ENCODE measurements around the gene CRX.
"Not testable (repeated sequence)": the region's sequence is repeated elsewhere in the genome, so short reads cannot be mapped to it uniquely, and the experiment has no call there.

Gene CRX

DNA sequence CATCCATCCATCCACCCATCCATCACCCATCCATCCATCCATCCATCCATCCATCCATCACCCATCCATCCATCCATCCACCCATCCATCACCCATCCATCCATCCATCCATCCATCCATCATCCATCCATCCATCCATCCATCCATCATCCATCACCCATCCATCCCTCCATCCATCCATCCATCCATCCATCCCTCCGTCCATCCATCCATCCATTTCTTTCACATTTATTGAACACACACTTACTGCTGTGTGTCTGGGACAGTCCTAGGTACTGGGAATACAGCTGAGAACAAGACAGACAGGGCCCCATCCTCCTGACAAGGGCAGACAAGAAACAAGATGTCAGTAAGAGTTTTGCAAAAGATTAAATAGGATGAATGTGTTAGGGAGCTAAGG is 3.5 kb upstream of the CRX start:
- H3K9me3 ChIP-seq; H3K36me3 ChIP-seq (replicated peaks); H3K27me3 ChIP-seq (ENCODE audit: low read depth); H3K4me3 ChIP-seq; DNase-seq (ENCODE audit: low spot score in 2 of 2); in situ Hi-C loops (cut with MboI; ENCODE audit: low sequenced_read_pairs): not testable (repeated sequence)
- H3K4me1 ChIP-seq: peaks cover 10% of the 10 kb centered on the region

DNA sequence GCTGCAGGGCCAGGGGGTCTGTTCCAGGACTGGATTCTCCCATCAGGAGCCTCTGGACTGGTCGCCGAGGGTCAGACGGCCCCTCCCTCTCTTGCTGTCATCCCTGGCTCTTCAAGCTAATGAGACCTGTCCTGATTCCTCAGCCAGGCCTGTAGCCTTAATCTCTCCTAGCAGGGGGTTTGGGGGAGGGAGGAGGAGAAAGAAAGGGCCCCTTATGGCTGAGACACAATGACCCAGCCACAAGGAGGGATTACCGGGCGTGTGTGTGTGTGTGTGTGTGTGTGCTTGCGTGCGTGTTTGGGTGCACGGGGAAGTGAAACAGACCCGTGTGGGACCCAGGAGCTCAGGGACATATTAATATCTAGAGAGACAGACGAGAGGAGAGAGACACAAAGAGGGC is 1.9 kb upstream of the CRX start:
- Histone ChIP-seq H3K9me3 (no peaks in the 10 kb centered on the region), H3K27me3 (ENCODE audit: low read depth) (no peaks in the 10 kb centered on the region), H3K4me3 (no peak overlapping the region), H3K36me3 (replicated peaks) (no peaks in the 10 kb centered on the region), H3K4me1 (peaks cover 7% of the 10 kb centered on the region)
- in situ Hi-C loops (cut with MboI; ENCODE audit: low sequenced_read_pairs): no loop called here
- DNase-seq (ENCODE audit: low spot score in 2 of 2): peak; percentile 36 to 66

DNA sequence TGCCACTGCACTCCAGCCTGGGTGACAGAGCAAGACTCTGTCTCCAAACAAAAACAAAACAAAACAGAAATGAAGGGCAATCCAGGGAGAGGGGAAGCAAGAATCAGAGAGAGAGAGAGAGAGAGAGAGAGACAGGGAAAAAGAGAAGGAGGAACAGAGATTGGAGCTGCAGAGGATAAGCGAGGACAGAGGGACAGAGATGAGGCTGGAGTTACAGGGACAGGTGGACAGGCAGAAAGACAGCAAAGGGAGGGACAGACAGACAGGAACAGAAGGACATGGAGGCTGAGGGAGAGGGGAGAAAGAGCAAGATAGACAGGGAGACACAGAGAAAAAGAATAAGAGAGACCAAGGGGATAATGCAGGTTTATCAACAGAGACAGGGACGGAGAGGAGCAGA is 1.3 kb upstream of the CRX start:
- Histone ChIP-seq H3K9me3 (no peaks in the 10 kb centered on the region), H3K4me1 (peaks cover 7% of the 10 kb centered on the region), H3K36me3 (replicated peaks) (no peaks in the 10 kb centered on the region), H3K27me3 (ENCODE audit: low read depth) (no peaks in the 10 kb centered on the region), H3K4me3 (no peak overlapping the region)
- no peak for DNase-seq (ENCODE audit: low spot score in 2 of 2)
- in situ Hi-C loops (cut with MboI; ENCODE audit: low sequenced_read_pairs): no loop called here

DNA sequence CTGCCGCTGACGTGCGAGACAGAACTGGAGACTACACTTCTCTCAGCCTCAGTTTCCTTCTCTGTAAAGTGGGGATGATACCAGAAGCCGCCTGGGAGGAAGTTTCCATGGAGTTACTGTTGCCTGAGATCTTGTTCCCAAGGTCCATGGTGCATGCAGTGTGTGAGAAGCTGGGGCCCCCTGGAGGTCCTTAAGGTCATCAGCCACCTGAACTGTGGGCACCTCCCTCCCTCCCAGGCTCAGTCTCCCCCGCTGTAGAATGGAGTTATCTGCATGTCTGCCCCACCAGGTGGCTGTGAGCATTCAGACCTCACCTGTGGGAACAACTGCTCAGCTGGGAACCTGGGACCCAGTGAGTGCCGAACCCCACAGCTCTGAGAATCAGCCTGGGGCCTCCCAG is 2.7 kb downstream of the CRX start:
- no peaks in the 10 kb centered on the region for H3K9me3 ChIP-seq
- H3K36me3 ChIP-seq (replicated peaks): no peaks in the 10 kb centered on the region
- in situ Hi-C loops (cut with MboI; ENCODE audit: low sequenced_read_pairs): no loop called here
- no peak overlapping the region for H3K4me3 ChIP-seq
- DNase-seq (ENCODE audit: low spot score in 2 of 2): no peak
- peaks cover 7% of the 10 kb centered on the region for H3K4me1 ChIP-seq
- H3K27me3 ChIP-seq (ENCODE audit: low read depth): no peaks in the 10 kb centered on the region

DNA sequence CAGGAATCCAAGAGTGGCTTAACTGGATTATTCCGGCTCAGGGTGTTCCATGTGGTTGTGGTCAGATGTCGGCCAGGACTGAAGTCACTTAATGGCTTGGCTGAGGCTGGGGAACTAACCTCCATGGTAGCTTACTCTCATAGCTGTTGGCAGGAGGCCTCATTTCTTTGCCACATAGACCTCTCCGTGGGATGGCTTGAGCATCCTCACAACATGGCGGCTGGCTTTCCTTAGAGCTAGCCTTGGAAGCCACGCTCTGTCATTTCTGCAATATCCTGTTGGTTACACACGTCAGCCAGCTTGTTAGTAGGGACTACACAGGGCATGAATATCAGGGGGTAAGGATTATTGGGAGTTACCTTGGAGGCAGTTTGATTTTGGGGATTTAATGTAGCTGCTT is 5.1 kb downstream of the CRX start:
- H3K27me3 ChIP-seq (ENCODE audit: low read depth): no peaks in the 10 kb centered on the region
- in situ Hi-C loops (cut with MboI; ENCODE audit: low sequenced_read_pairs): no loop called here
- H3K4me1 ChIP-seq: no peaks in the 10 kb centered on the region
- H3K36me3 ChIP-seq (replicated peaks): no peaks in the 10 kb centered on the region
- no peak overlapping the region for H3K4me3 ChIP-seq
- no peaks in the 10 kb centered on the region for H3K9me3 ChIP-seq
- no peak for DNase-seq (ENCODE audit: low spot score in 2 of 2)

DNA sequence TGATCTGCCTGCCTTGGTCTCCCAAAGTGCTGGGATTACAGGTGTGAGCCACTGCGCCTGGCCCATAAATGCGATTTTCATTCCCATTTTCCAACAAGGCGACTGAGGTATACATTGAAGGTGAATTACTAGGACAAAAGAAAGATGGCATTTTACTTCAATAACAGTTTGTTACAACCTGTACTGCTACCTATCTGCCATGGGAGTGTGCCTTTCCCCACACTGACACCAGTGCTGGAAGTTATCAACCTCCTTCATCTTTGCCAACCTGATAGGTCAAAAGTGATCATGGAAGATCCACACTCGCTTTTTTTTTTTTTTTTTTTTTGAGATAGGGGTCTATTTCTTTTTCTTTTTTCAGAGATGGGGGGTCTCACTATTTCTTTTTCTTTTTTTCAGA is 11.0 kb downstream of the CRX start:
- H3K27me3 ChIP-seq (ENCODE audit: low read depth): no peaks in the 10 kb centered on the region

DNA sequence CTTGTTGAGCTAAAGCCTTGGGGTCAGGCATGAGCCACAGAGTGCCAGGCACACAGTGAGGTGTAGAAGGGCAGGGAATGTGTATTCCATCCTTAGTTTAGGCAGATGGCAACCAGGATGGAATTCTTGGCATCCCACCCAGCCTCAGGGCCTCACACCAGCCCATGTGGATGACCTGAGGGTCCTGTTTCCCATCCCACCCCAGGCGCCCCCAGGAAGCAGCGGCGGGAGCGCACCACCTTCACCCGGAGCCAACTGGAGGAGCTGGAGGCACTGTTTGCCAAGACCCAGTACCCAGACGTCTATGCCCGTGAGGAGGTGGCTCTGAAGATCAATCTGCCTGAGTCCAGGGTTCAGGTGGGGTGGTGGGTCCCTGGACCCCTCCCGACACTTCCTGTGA is 14.3 kb downstream of the CRX start:
- in situ Hi-C loops (cut with MboI; ENCODE audit: low sequenced_read_pairs): no loop called here
- H3K4me3 ChIP-seq: no peak overlapping the region
- no peaks in the 10 kb centered on the region for H3K4me1 ChIP-seq
- DNase-seq (ENCODE audit: low spot score in 2 of 2): no peak
- no peaks in the 10 kb centered on the region for H3K9me3 ChIP-seq
- no peaks in the 10 kb centered on the region for H3K36me3 ChIP-seq (replicated peaks)
- no peaks in the 10 kb centered on the region for H3K27me3 ChIP-seq (ENCODE audit: low read depth)

More for the DNA sequence above, 11.0 kb downstream of the CRX start:
- in situ Hi-C loops (cut with MboI; ENCODE audit: low sequenced_read_pairs): no loop called here
- no peak for DNase-seq (ENCODE audit: low spot score in 2 of 2)
- no peaks in the 10 kb centered on the region for H3K9me3 ChIP-seq
- H3K36me3 ChIP-seq (replicated peaks): no peaks in the 10 kb centered on the region
- no peaks in the 10 kb centered on the region for H3K4me1 ChIP-seq
- no peak overlapping the region for H3K4me3 ChIP-seq

DNA sequence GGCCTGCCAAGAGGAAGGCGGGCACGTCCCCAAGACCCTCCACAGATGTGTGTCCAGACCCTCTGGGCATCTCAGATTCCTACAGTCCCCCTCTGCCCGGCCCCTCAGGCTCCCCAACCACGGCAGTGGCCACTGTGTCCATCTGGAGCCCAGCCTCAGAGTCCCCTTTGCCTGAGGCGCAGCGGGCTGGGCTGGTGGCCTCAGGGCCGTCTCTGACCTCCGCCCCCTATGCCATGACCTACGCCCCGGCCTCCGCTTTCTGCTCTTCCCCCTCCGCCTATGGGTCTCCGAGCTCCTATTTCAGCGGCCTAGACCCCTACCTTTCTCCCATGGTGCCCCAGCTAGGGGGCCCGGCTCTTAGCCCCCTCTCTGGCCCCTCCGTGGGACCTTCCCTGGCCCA is 17.7 kb downstream of the CRX start:
- DNase-seq (ENCODE audit: low spot score in 2 of 2): no peak
- no peak overlapping the region for H3K4me3 ChIP-seq
- in situ Hi-C loops (cut with MboI; ENCODE audit: low sequenced_read_pairs): no loop called here
- H3K27me3 ChIP-seq (ENCODE audit: low read depth): no peaks in the 10 kb centered on the region
- H3K4me1 ChIP-seq: no peaks in the 10 kb centered on the region
- no peaks in the 10 kb centered on the region for H3K9me3 ChIP-seq
- H3K36me3 ChIP-seq (replicated peaks): no peaks in the 10 kb centered on the region

DNA sequence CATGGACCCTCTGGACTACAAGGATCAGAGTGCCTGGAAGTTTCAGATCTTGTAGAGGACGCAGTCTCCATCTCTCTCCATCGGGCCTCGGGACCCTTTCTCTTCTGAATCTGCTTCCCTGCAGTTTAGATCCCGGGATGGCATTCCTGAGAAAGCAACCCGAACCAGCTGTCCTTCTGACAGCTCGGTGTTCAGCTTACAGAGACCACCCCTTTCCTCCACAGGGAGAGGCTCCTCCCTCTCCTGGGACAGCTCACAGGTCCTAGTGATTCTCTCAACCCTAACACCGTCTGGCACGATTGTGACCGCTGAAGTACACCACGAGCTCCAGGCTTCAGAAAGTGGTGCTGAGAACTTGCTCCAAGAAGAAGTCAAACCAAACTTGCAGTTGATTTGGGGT is 18.2 kb downstream of the CRX start:
- in situ Hi-C loops (cut with MboI; ENCODE audit: low sequenced_read_pairs): no loop called here
- Histone ChIP-seq H3K4me3 (no peak overlapping the region), H3K9me3 (no peaks in the 10 kb centered on the region), H3K4me1 (no peaks in the 10 kb centered on the region), H3K36me3 (replicated peaks) (no peaks in the 10 kb centered on the region), H3K27me3 (ENCODE audit: low read depth) (no peaks in the 10 kb centered on the region)
- DNase-seq (ENCODE audit: low spot score in 2 of 2): peak in 1 of 2 experiments; percentile 19

DNA sequence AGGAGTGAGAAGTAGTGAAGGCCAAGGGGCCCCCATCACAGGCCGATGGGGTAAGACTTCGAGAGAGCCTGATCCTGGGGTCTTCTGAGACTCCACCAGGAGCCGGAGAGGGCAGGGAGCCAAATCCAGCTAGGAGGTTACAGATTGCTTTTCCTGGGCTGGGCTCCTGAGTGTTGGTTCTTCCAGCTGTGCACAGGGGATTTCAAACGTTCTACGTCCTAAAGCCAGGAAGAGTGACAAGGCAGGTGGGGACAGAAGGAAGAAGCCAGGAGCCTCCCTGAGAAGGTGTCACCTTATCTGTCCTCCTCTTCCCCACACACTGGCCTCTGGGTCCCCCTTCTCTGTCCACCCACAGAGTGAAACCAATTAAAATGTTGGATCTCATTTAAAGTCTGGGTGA is 21.2 kb downstream of the CRX start:
- Histone ChIP-seq H3K36me3 (replicated peaks) (no peaks in the 10 kb centered on the region), H3K4me1 (no peaks in the 10 kb centered on the region), H3K9me3 (no peaks in the 10 kb centered on the region), H3K4me3 (no peak overlapping the region), H3K27me3 (ENCODE audit: low read depth) (no peaks in the 10 kb centered on the region)
- DNase-seq (ENCODE audit: low spot score in 2 of 2): no peak
- in situ Hi-C loops (cut with MboI; ENCODE audit: low sequenced_read_pairs): no loop called here

DNA sequence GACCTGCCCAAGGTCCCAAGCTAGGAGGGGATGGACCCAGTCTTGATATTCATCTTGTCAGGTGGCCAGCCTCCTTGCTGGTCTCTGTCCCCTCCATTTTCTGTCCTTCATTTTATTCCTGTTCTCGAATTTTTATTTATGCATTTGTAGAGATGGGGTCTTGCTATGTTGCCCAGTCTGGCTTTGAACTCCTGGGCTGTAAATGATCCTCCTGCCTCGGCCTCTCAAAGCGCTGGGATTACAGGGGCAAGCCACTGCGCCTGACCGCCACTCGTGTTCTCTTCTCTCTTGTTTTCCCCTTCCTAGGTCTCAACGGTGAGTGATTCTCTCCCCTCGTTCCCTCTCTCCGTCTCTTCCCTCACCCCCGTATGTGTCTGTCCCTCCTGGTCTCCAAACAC is 26.7 kb downstream of the CRX start:
- no peaks in the 10 kb centered on the region for H3K36me3 ChIP-seq (replicated peaks)
- H3K27me3 ChIP-seq (ENCODE audit: low read depth): no peaks in the 10 kb centered on the region
- peak overlapping the region; percentile 21 for H3K4me3 ChIP-seq
- no peaks in the 10 kb centered on the region for H3K9me3 ChIP-seq
- DNase-seq (ENCODE audit: low spot score in 2 of 2): no peak
- peaks cover 16% of the 10 kb centered on the region for H3K4me1 ChIP-seq
- in situ Hi-C loops (cut with MboI; ENCODE audit: low sequenced_read_pairs): no loop called here

DNA sequence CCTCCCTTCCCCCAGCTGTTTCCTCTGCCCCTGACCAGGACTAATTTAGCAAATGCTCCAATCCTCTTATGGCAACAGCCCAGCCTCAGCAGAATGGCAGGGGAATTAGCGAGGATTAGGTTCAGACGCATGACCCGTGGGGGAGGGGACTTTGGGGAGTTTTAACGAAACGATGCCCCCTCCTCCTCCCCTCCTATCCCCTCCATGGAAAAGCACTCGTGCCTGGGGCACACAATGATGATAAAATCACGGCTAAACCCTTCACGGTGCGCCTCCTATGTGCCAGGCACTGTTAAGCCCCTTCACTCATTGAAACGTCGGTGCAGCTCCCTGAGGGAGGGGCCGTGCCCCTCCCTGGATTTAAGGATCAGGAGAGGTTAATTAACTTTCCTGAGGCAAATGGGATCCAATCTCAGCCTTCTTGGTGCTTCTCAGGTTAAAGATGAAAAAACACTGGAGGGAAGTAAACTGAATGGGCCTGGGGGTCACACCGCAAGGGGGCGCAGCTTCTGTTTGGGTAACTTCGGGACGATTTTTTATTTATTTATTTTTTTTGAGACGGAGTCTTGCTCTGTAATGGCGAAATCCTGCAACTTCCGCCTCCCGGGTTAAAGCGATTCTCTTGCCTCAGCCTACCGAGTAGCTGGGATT is 27.2 kb downstream of the CRX start:
- H3K4me3 ChIP-seq: peak overlapping the region; percentile 21
- no peaks in the 10 kb centered on the region for H3K36me3 ChIP-seq (replicated peaks)
- H3K9me3 ChIP-seq: no peaks in the 10 kb centered on the region
- peaks cover 16% of the 10 kb centered on the region for H3K4me1 ChIP-seq
- H3K27me3 ChIP-seq (ENCODE audit: low read depth): no peaks in the 10 kb centered on the region
- in situ Hi-C loops (cut with MboI; ENCODE audit: low sequenced_read_pairs): no loop called here
- DNase-seq (ENCODE audit: low spot score in 2 of 2): peak; percentile 80 to 88

DNA sequence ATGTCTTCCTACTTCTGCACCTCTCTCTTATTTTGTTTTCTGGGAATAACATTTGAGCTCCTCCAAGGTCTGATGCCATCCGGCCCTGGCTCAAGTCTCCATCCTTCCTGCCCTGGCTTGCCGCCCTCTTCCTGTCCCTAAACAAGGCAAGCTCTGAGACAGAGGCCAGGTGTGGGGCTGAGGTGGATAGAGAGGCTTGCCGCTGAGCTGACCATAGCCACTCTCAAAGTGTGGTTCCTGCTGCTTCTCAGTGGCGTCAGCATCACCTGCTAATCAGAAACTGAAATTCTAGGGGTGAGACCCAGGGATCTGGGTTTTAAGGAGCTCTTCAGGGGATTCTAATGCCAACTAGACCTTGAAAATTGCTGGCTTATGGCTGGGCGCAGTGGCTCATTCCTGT is 31.3 kb downstream of the CRX start:
- Histone ChIP-seq H3K27me3 (ENCODE audit: low read depth) (no peaks in the 10 kb centered on the region), H3K9me3 (no peaks in the 10 kb centered on the region), H3K36me3 (replicated peaks) (no peaks in the 10 kb centered on the region), H3K4me3 (no peak overlapping the region), H3K4me1 (peaks cover 19% of the 10 kb centered on the region)
- no peak for DNase-seq (ENCODE audit: low spot score in 2 of 2)
- in situ Hi-C loops (cut with MboI; ENCODE audit: low sequenced_read_pairs): no loop called here

DNA sequence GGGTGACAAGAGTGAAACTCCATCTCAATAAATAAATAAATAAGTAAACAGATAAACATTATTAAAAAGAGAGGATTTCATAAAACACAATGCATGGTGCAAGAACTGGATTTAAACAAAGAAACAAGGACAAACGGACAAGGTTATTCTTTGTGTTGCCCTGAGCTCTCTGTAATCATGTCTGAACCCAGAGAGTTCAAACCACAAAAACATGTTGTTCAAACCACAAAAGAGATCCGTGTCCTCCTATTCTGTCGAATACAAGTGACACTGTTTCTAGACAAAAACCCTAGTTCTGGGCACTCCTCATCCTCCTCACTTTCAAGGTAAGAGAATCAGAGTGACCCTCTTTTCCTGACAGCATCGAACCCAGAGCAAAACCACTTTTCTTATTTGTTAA is 32.7 kb downstream of the CRX start:
- no peak overlapping the region for H3K4me3 ChIP-seq
- H3K36me3 ChIP-seq (replicated peaks): no peaks in the 10 kb centered on the region
- no peak for DNase-seq (ENCODE audit: low spot score in 2 of 2)
- no peaks in the 10 kb centered on the region for H3K9me3 ChIP-seq
- no peaks in the 10 kb centered on the region for H3K27me3 ChIP-seq (ENCODE audit: low read depth)
- peaks cover 9% of the 10 kb centered on the region for H3K4me1 ChIP-seq
- in situ Hi-C loops (cut with MboI; ENCODE audit: low sequenced_read_pairs): no loop called here

DNA sequence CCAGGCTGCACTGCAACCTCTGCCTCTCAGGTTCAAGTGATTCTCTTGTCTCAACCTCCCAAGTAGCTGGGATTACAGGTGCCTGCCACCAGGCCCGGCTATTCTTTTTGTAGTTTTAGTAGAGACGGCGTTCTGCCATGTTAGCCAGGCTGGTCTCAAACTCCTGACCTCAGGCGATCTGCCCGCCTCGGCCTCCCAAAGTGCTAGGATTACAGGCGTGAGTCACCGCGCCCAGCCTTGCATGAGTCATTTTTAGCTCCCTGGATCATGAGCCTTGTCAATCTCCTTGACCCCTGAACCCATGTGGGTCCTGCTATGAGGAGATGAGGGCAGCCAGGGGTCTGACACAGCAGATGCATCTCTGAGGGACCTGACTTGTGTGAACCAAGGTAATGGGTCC is 36.5 kb downstream of the CRX start:
- H3K36me3 ChIP-seq (replicated peaks); in situ Hi-C loops (cut with MboI; ENCODE audit: low sequenced_read_pairs); DNase-seq (ENCODE audit: low spot score in 2 of 2); H3K27me3 ChIP-seq (ENCODE audit: low read depth); H3K4me3 ChIP-seq; H3K9me3 ChIP-seq; H3K4me1 ChIP-seq: not testable (repeated sequence)

Measured in HAP-1 (cell line).